ENCODE measurements around the gene SYNJ2. TPM values are rescaled to one million over a fixed set of nuclear protein-coding genes. Genes with fewer than 3 reads are reported as not detected.

SYNJ2 gene
- total RNA-seq, 1 donor from 2014 or later, result 6.5 TPM

GRCh38 chr6:158095031-158095430 is 113.4 kb downstream of the SYNJ2 start:
- FAIRE-seq (no peak), DNase-seq (ENCODE audit: low spot score in 2 of 2) (no peak)

- FAIRE-seq (no peak), DNase-seq (ENCODE audit: low spot score in 2 of 2) (no peak)
Measured at GRCh38 chr6:158095671-158096070, 114.0 kb downstream of the SYNJ2 start.

- FAIRE-seq, result no peak
- no peak for DNase-seq (ENCODE audit: low spot score in 2 of 2)
Measured at GRCh38 chr6:158103228-158103627, 121.6 kb downstream of the SYNJ2 start.

GRCh38 chr6:158104696-158105095 is 123.0 kb downstream of the SYNJ2 start:
- FAIRE-seq (no peak), DNase-seq (ENCODE audit: low spot score in 2 of 2) (no peak)

- DNase-seq (ENCODE audit: low spot score in 2 of 2), result no peak
- FAIRE-seq, result no peak
Measured at GRCh38 chr6:158109748-158110147, 128.1 kb downstream of the SYNJ2 start.

GRCh38 chr6:158110986-158111385 is 129.3 kb downstream of the SYNJ2 start:
- FAIRE-seq, result no peak
- no peak for DNase-seq (ENCODE audit: low spot score in 2 of 2)

GRCh38 chr6:158111987-158112386 is 130.3 kb downstream of the SYNJ2 start:
- FAIRE-seq (no peak), DNase-seq (ENCODE audit: low spot score in 2 of 2) (no peak)

- no peak for DNase-seq (ENCODE audit: low spot score in 2 of 2)
- no peak for FAIRE-seq
Measured at GRCh38 chr6:158113802-158114201, 132.1 kb downstream of the SYNJ2 start.

GRCh38 chr6:158115102-158115501 is 133.4 kb downstream of the SYNJ2 start:
- FAIRE-seq (no peak), DNase-seq (ENCODE audit: low spot score in 2 of 2) (no peak)

GRCh38 chr6:158115508-158115907 is 133.8 kb downstream of the SYNJ2 start:
- DNase-seq (ENCODE audit: low spot score in 2 of 2) (no peak), FAIRE-seq (no peak)

GRCh38 chr6:158118886-158119285 is 137.2 kb downstream of the SYNJ2 start:
- DNase-seq (ENCODE audit: low spot score in 2 of 2) (no peak), FAIRE-seq (no peak)

- no peak for DNase-seq (ENCODE audit: low spot score in 2 of 2)
- peak; percentile 21 for FAIRE-seq
Measured at GRCh38 chr6:158121335-158121734, 139.7 kb downstream of the SYNJ2 start.

GRCh38 chr6:158122048-158122447 is 140.4 kb downstream of the SYNJ2 start:
- FAIRE-seq (no peak), DNase-seq (ENCODE audit: low spot score in 2 of 2) (no peak)

GRCh38 chr6:158124288-158124687 is 142.6 kb downstream of the SYNJ2 start:
- FAIRE-seq, result no peak
- no peak for DNase-seq (ENCODE audit: low spot score in 2 of 2)

GRCh38 chr6:158125271-158125670 is 143.6 kb downstream of the SYNJ2 start:
- FAIRE-seq (no peak), DNase-seq (ENCODE audit: low spot score in 2 of 2) (no peak)

GRCh38 chr6:158131926-158132325 is 150.3 kb downstream of the SYNJ2 start:
- FAIRE-seq (no peak), DNase-seq (ENCODE audit: low spot score in 2 of 2) (no peak)

- FAIRE-seq (no peak), DNase-seq (ENCODE audit: low spot score in 2 of 2) (no peak)
Measured at GRCh38 chr6:158142789-158143188, 161.1 kb downstream of the SYNJ2 start.

- FAIRE-seq (no peak), DNase-seq (ENCODE audit: low spot score in 2 of 2) (no peak)
Measured at GRCh38 chr6:158143700-158144099, 162.0 kb downstream of the SYNJ2 start.

Small RNA genes lying within 50 kb of the gene (small RNA-seq; reads per million reads assigned to genes)
- gene RNU6-786P, result not detected

Other genes starting within 250 kb of the SYNJ2 start
- gene SNX9, start 158.6 kb upstream of the SYNJ2 start, total RNA-seq, result 14.7 TPM
- 17.5 TPM for gene SERAC1, start 186.4 kb downstream of the SYNJ2 start, total RNA-seq
- 20.0 TPM for gene GTF2H5, start 186.5 kb downstream of the SYNJ2 start, total RNA-seq

Measured in frontal cortex (tissue), 4 donors.